ENCODE measurements around the gene CASZ1. TPM values are rescaled to one million over a fixed set of nuclear protein-coding genes. Genes with fewer than 3 reads are reported as not detected.

Gene CASZ1
- total and polyA plus RNA-seq, 12 donors: 19.5 to 79.8 (median 64.7) TPM

GRCh38 chr1:10625554-10625953, 170.9 kb downstream of the CASZ1 start:
- intact Hi-C loops (cut with DNase I): no loop called here
- Histone ChIP-seq H3K4me3 (no peak overlapping the region), H3K36me3 (peaks cover 0 to 70% (median 5%) of the 10 kb centered on the region in 9 donors), H3K9me3 (no peaks in the 10 kb centered on the region), H3K27me3 (no peaks in the 10 kb centered on the region), H3K4me1 (peaks cover 0 to 15% (median 9%) of the 10 kb centered on the region in 9 donors), H3K27ac (no peak overlapping the region)
- no peak for TF ChIP-seq CTCF (IDR thresholded peaks at IDR 0.05)
- DNase-seq: no peak
- no peak for ATAC-seq
- WGBS, 2 donors: 88 to 91% methylated on average over 10 of the region's 10 CpGs

- Histone ChIP-seq H3K4me3 (no peak overlapping the region), H3K27me3 (no peaks in the 10 kb centered on the region), H3K4me1 (peaks cover 0 to 15% (median 9%) of the 10 kb centered on the region in 9 donors), H3K9me3 (no peaks in the 10 kb centered on the region), H3K36me3 (peaks cover 0 to 66% (median 5%) of the 10 kb centered on the region in 9 donors), H3K27ac (no peak overlapping the region)
- ATAC-seq (no peak), DNase-seq (no peak)
- intact Hi-C loops (cut with DNase I): no loop called here
- 90 to 95% methylated on average over 9 of the region's 9 CpGs for WGBS, 2 donors
- no peak for TF ChIP-seq CTCF (IDR thresholded peaks at IDR 0.05)
Measured at GRCh38 chr1:10625076-10625475, 171.4 kb downstream of the CASZ1 start.

DNA sequence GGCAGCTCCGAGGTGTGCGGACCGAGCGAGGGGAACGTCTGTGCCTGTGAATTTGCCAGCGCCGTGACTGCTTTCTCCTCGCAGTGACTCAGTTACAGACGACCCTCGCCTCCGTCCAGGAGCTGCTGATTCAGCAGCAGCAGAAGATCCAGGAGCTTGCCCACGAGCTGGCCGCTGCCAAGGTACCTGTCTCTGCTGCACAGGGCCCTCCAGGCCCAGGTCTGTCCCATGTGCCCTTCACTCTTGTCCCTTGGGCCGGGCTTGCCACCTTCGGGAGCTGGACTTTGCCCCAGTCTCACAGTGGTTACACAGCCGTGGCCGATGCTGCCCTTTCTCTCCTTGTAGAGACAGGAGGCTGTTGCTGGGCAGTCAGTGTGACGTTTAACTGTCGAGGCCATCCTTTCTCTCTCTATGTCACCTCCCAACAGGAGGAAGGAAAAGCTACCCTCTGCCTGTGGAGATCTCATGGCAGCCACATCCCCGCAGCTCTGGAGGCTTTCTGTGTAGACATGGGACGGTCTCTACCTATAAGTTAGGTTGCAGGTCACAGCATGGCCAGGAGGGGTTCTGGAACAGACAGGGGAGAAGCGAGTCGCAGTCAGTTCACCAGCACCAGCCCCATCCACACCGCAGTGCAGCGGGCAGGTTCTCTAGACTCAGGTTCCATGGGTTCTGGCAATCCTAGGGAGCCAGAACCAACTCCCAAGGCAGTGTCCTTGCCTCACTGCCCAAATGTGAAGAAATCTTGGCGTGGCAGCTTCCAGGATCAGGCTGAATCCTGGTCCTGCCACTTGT, 172.0 kb downstream of the CASZ1 start:
- DNase-seq: no peak
- H3K27ac ChIP-seq: no peak overlapping the region
- no peaks in the 10 kb centered on the region for H3K27me3 ChIP-seq
- no peak overlapping the region for H3K4me3 ChIP-seq
- ATAC-seq: no peak
- peaks cover 0 to 14% (median 9%) of the 10 kb centered on the region in 9 donors for H3K4me1 ChIP-seq
- intact Hi-C loops (cut with DNase I): no loop called here
- no peak for TF ChIP-seq CTCF (IDR thresholded peaks at IDR 0.05)
- 95 to 97% methylated on average over 26 of the region's 26 CpGs for WGBS, 2 donors
- H3K9me3 ChIP-seq: no peaks in the 10 kb centered on the region
- peaks cover 0 to 60% (median 5%) of the 10 kb centered on the region in 9 donors for H3K36me3 ChIP-seq

DNA sequence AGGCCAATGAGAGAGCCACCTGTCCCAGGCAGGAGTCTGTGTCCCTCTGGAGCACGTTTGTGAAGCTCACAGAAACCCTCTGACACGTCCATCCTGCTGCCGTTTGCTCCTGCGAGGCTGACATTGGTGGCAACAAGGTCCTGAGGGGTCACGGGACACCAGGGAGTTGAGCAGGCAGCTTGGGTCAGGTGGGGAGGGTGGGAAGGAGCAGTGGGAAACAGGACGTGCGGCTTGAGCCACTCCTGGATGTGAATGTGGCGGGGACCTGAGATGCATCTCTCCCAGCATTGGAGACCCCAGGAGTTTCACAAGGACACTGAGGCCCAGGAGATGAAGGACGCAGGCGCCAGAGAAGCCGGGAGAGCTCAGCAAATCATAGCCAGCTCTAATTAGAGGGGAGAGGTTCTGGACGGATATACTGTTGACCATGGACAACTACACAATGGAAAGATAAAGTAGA, 172.7 kb downstream of the CASZ1 start:
- H3K4me1 ChIP-seq: peaks cover 0 to 6% (median 4%) of the 10 kb centered on the region in 9 donors
- no peaks in the 10 kb centered on the region for H3K27me3 ChIP-seq
- peaks cover 0 to 60% (median 5%) of the 10 kb centered on the region in 9 donors for H3K36me3 ChIP-seq
- DNase-seq (no peak), ATAC-seq (no peak)
- H3K9me3 ChIP-seq: no peaks in the 10 kb centered on the region
- TF ChIP-seq CTCF (IDR thresholded peaks at IDR 0.05): no peak
- WGBS, 2 donors: 91 to 94% methylated on average over 12 of the region's 12 CpGs
- intact Hi-C loops (cut with DNase I): no loop called here
- no peak overlapping the region for H3K27ac ChIP-seq
- H3K4me3 ChIP-seq: no peak overlapping the region
